ENCODE results near the gene MAN1B1.

The MAN1B1 gene

DNA sequence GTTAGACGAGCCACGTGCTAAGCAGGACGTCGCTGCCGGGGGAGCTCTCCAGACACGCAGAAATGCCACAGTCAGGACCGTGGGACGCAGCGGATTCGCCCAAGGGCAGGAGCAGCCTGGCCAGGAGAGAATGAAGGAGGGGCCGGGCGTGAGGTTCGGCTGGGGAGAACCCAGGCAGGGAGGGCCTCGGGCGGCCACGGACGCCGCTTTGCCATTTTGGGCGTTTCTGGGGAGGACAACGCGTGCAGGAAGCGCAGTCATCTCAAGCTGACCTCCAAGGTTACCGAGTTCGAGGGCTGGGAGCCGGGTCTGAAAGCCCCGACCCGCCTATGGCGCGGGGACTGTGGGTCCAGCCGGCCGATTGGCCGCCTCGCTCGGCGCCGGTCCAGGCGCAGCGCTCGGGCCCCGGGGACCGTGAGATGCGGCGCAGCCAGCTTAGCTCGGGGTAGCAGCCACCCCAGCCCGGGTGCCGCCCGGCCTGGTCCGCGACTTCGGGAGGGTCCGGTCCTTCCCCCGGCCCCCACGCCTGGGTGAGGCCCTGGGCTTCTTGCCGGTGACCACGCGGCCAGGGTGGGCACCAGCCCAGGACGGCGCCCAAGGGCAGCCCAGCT is 760 bp upstream of the MAN1B1 start:
- DNase-seq (ENCODE audit: low read depth): no peak

GRCh38 chr9:137087409-137087925 is 682 bp downstream of the MAN1B1 start:
- DNase-seq (ENCODE audit: low read depth): no peak

DNA sequence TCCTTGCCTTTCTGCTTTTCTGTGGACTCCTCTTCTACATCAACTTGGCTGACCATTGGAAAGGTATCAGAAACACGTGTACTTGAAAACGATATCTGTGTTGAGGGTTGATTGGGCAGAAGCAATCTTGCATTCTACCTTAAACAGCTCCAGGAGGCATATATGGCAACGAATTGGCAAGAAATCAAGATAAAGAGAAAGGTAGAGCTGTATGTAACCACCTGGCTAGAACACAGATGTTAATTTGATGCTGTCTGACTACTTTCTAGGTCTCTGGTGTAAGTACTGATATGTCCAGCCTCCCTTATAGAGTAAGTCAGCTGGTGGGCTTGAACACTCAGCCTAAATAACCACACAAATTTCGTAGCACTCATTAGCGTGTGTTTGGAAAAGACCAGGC is 1.3 kb downstream of the MAN1B1 start:
- DNase-seq (ENCODE audit: low read depth): no peak

GRCh38 chr9:137089232-137089947 is 2.6 kb downstream of the MAN1B1 start:
- DNase-seq (ENCODE audit: low read depth): no peak

DNA sequence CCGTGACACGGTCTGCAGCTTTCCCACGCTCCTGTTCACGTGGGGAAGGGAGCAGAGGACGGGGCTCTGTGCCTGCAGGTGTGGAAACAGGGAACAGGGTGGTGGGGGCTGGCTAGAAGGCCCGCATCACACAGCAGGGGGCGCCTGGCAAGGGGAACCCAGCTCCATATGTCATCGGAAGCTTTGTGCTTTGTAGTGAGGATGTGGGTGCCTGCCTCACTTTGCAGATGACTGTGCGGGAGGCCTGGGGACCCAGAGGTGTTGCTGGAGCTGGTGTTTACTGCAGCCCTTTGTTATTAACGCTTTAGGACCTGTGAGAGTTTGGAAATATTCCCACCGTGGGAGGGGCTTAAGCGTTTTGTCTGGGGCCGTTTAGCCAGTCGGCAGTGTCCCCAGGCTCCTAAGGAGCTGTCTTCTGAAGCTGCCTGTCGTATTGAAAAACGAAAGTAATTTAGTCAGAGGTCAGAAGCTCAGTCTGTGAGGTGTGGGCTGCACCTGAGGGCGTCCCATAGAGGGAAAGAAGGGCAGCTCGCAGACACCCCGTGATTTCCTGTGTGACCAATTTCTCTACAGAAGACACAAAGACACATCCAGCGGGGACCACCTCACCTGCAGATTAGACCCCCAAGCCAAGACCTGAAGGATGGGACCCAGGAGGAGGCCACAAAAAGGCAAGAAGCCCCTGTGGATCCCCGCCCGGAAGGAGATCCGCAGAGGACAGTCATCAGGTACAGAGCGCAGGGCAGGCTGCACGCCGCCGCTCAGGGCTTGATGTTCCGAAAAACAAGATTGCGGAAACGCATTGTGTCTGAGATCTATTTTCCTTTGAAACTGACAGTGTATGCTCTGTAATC is 9.1 kb downstream of the MAN1B1 start:
- DNase-seq (ENCODE audit: low read depth): no peak

DNA sequence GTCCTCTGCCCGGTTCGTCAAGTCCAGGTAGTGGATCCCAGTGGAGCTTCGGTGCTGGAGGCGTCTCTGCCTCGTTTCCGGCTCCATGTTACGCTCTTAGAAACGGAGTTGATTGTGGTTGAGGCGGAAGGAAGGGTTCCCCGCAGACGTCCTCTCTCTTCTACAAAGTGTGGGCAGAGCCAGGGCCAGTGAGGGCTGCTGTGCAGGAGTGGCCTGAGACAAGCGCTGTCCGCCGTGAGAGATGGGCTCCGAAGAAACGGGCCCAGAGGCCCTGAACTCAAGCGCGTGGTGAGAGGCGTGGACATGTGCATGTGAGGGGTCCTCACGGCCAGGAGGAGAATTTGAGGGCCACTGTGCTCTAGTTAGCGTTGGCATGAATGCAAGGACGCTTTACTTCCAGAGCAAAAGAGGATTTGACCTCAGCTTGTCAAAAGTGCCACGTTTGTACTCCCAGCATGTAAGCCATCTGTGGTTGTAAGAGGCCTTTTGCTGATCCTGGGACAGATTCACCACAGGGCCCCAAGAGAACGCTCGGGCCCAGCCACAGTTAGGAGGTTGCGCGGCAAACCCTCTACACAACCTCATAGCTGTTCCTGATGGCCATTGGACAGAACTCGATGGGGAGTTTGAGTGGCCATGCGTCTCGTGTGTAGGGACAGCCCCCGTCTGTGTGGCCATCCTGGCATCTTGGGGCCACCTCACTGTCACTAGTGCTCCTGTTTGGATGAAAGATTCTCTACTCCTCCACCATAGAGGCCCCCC is 10.2 kb downstream of the MAN1B1 start:
- no peak for DNase-seq (ENCODE audit: low read depth)

- DNase-seq (ENCODE audit: low read depth): no peak
These were observed 11.1 kb downstream of the MAN1B1 start for GRCh38 chr9:137097761-137098462.

DNA sequence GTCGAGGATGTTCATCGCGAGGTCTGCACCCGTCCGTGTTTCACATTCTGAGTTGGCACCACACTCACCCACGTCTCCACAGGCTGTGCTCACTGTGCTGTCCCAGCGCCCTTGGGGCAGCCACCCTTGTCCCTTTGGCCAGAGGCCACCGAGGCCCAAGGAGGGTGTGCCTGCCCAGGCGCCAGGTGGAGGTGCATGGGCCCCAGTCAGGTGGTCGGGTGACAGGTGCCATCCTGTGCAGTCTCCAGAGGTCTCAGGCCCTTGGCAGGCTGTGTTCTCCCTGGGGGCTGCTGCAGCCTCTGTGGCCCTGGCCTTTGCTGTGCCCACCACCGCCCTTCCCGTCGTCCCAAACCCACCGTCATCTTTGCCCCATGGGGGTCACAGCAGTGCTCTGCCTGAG is 12.4 kb downstream of the MAN1B1 start:
- no peak for DNase-seq (ENCODE audit: low read depth)

- no peak for DNase-seq (ENCODE audit: low read depth)
These were observed 16.6 kb downstream of the MAN1B1 start for GRCh38 chr9:137103206-137103999.

DNA sequence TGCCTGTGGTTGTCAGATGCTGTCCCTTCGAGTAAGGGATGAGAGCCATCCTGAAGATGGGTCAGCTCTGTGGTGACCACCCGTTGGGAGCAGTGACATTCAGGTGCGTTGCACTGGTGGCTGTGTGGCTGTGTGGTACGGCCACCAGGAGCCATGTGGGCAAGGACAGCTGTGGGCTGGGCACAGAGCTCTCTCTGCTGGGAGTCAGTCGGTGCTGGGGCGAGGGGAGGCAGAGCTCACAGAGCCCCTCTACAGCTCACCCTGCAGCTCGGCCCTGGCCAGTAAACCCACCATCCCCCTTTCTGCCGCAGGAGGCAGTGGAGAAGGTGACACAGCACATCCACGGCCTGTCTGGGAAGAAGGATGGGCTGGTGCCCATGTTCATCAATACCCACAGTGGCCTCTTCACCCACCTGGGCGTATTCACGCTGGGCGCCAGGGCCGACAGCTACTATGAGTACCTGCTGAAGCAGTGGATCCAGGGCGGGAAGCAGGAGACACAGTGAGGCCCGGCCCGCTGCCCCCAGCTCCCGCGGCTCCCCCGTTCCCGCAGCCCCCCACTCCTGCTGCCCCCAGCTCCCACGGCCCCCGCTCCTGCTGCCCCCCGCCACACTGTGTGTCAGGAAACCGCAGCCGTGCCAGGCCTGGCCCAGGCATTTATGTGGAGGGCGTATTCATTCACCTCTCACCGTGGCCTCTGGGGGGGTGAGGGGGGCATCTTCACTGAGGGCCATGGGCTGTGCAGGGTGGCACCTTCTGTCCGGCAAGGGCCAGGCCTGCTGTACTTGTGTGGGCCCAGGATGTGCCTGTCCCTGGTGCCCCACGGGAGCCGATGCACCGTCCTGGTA is 19.3 kb downstream of the MAN1B1 start:
- DNase-seq (ENCODE audit: low read depth): no peak

DNA sequence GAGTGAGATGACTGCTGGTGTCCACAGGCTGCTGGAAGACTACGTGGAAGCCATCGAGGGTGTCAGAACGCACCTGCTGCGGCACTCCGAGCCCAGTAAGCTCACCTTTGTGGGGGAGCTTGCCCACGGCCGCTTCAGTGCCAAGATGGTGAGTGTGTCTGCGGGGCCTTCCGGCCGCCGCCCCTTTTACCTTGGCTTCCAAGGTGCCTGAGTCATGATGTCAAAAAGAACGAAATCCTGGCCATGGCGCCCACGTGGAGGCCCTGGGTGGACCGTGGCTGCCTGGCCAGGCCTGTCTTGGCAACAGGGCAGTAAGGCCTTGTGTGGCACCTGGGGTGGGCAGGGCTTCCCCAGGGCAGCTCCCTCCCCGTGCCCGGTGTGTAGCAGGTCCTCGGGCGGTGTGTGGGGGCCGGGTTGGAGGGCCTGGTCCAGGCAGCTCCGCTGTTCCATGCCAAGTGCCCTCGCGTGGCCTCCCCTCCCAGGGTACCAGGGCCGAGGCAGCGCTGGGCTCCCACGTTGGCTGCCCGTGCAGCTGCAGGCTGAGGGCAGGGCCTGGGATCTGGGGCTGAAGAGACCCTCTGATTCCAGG is 20.0 kb downstream of the MAN1B1 start:
- no peak for DNase-seq (ENCODE audit: low read depth)

- DNase-seq (ENCODE audit: low read depth): no peak
These were observed 20.6 kb downstream of the MAN1B1 start for GRCh38 chr9:137107312-137107921.

DNA sequence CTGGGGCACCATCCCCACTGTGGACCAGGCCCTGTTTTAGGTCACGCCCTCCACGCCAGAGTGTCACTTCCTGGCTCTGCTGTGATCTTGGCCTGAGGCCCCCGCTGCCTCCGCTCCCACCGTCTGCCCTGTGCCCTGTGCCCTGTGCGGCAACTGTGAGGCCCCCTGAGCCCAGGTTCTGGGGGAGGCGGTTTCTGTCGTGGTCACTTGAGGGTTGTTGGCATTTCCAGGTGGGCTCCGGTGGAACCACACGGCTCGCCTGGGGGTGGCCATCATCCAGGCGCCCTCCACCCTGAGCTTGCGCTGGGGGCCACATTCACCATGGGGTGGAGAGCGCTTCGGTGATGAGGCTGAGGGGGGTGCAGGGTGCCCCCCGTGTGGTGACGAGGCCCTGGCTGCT is 21.2 kb downstream of the MAN1B1 start:
- no peak for DNase-seq (ENCODE audit: low read depth)

GRCh38 chr9:137108608-137109249 is 21.9 kb downstream of the MAN1B1 start:
- DNase-seq (ENCODE audit: low read depth): no peak

DNA sequence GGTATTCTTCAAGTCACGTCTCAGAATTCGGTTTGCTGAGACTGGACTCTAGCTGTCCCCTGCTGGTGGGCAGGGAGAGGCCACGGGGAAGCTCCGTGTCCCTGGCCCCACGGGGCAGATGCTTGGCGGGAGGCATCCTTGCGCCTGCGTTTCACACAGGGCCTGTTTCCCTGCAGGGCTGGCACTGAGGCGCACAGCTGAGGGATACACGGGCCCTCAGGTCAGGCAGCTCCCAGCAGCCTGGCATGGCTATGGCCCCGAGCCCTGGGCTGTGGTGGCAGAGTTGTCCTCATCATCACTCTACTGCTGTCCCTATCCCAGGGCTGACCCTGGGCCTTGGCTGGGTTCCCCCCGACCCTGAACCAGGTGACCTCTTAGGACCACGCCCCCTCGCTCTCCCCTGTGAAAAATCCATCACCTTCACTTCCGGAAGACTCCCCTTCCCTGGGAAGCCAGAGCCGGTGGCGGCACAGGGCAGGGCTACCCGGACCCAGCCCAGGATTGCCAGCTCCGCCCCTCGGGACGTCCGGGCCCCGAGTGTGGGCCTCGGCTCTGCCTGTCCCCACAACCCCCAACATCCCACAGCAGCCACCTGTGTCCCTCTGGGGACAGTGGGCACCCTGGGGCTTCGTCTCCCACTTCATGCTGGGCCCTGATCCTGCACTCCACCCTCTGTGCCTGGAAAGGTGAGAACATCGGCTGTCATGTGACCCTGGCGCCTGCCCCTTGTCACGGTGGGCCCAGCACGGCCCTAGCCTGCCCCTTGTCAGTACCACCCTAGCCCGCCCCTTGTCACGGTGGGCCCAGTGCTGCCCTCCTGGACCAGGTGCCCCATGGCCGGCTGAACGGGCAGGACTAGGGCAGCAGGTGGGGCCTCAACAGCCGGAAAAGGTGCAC is 22.7 kb downstream of the MAN1B1 start:
- DNase-seq (ENCODE audit: low read depth): no peak

GRCh38 chr9:137110147-137110910 is 23.5 kb downstream of the MAN1B1 start:
- DNase-seq (ENCODE audit: low read depth): no peak
